H1 (cell line): ENCODE measurements around the gene C1orf50.

ENCODE experiments used
- BRCA1 ChIP-seq: IDR thresholded peaks from 2 replicates; pipeline ENCODE4 v1.6.1; 2012; ENCODE audit warnings: low read depth, low read length, improper control_type of control experiment
- CTCF ChIP-seq, 3 experiments: IDR thresholded peaks; 1 replicate in 2 of 3; 2 replicates in 1 of 3; pipeline versions ENCODE4 v1.5.1 to v1.6.1; 2011; ENCODE audit warnings: low read length in 3 of 3, mild to moderate bottlenecking in 3 of 3, inconsistent platforms in 2 of 3, low read depth in 1 of 3, moderate library complexity in 1 of 3; ENCODE audit not compliant: insufficient read depth in 1 of 3; ENCODE audit errors: control extremely low read depth in 1 of 3
- EGR1 ChIP-seq: IDR thresholded peaks from 2 replicates; pipeline ENCODE4 v1.6.1; 2011; ENCODE audit warnings: low read depth, low read length, borderline replicate concordance
- EZH2 ChIP-seq: fragments of 200-600 bp; sonication (generic); IDR thresholded peaks from 2 replicates; pipeline ENCODE4 v1.7.1; 2012; ENCODE audit warnings: low read depth, mild to moderate bottlenecking, moderate library complexity, low read length, inconsistent platforms; ENCODE audit not compliant: severe bottlenecking
- GABPA ChIP-seq: IDR thresholded peaks from 2 replicates; pipeline ENCODE4 v1.6.1; 2011; ENCODE audit warnings: mild to moderate bottlenecking, low read length, moderate library complexity, borderline replicate concordance; ENCODE audit not compliant: insufficient read depth
- GTF2F1 ChIP-seq: IDR thresholded peaks from 2 replicates; pipeline ENCODE4 v1.6.1; 2012; ENCODE audit warnings: low read depth, low read length, improper control_type of control experiment, borderline replicate concordance
- JUN ChIP-seq: IDR thresholded peaks from 2 replicates; pipeline ENCODE4 v1.6.1; 2011; ENCODE audit warnings: low read depth, mild to moderate bottlenecking, improper control_type of control experiment, low read length
- POLR2A ChIP-seq, 2 experiments: IDR thresholded peaks; 1 replicate in 1 of 2; 2 replicates in 1 of 2; pipeline ENCODE4 v1.6.1; 2011; ENCODE audit warnings: low read depth in 2 of 2, low read length in 2 of 2, mild to moderate bottlenecking in 2 of 2; ENCODE audit errors: control extremely low read depth in 1 of 2
- POLR2AphosphoS5 ChIP-seq: IDR thresholded peaks from 2 replicates; pipeline ENCODE4 v1.6.1; 2011; ENCODE audit warnings: low read depth, low read length
- RFX5 ChIP-seq: IDR thresholded peaks from 2 replicates; pipeline ENCODE4 v1.6.1; 2011; ENCODE audit warnings: low read depth, low read length, improper control_type of control experiment, borderline replicate concordance
- SIX5 ChIP-seq: IDR thresholded peaks from 2 replicates; pipeline ENCODE4 v1.6.1; 2011; ENCODE audit warnings: mild to moderate bottlenecking, low read depth, low read length
- SP1 ChIP-seq: IDR thresholded peaks from 2 replicates; pipeline ENCODE4 v1.6.1; 2011; ENCODE audit warnings: low read depth, low read length
- ZNF274 ChIP-seq: IDR thresholded peaks from 2 replicates; pipeline ENCODE4 v1.7.0; 2012; ENCODE audit warnings: low read length, borderline replicate concordance; ENCODE audit errors: extremely low read depth

GRCh38 chr1:42742141-42742540 is 24.9 kb upstream of the C1orf50 start:
- TF ChIP-seq EZH2 (no peak), GTF2F1 (no peak), SIX5 (no peak), CTCF (IDR thresholded peaks at IDR 0.05; ENCODE audit: control extremely low read depth in 1 of 3, insufficient read depth in 1 of 3, low read depth in 1 of 3, low read length in 3 of 3) (no peak), BRCA1 (no peak), ZNF274 (no peak), RFX5 (no peak), EGR1 (no peak), POLR2A (IDR thresholded peaks at IDR 0.05; ENCODE audit: control extremely low read depth in 1 of 2, low read depth in 2 of 2, low read length in 2 of 2) (no peak), JUN (no peak), SP1 (no peak), POLR2AphosphoS5 (no peak), GABPA (no peak)
